Naive thymus-derived CD4-positive, alpha-beta T cell (primary cell): ENCODE measurements around the gene WNT7B. TPM values are rescaled to one million over a fixed set of nuclear protein-coding genes. Genes with fewer than 3 reads are reported as not detected.

Experiments used
- ATAC-seq: fragments of 150-1000 bp; cut with Tn5 transposase; 2 replicates; pipeline ENCODE4 v1.10.0; 2021; ENCODE audit warnings: mild to moderate bottlenecking, moderate library complexity
- CTCF ChIA-PET: fragments of 350-600 bp; sonication (Branson Sonifier 250); formaldehyde crosslinking; loops from one replicate; lab custom pipeline; 2021; ENCODE audit warnings: antibody characterized with exemption; lab: Charles Lee
- POLR2A ChIA-PET: fragments of 350-600 bp; sonication (Branson Sonifier 250); formaldehyde crosslinking; loops from one replicate; lab custom pipeline; 2021; ENCODE audit warnings: antibody characterized with exemption, inconsistent platforms; lab: Charles Lee
- DNase-seq, 9 donors: peaks; one replicate each; pipeline versions ENCODE4 v3.0.0 to v3.0.0-alpha.2; 2020 to 2022; ENCODE audit warnings: mixed read lengths in 1 of 9
- H3K27ac ChIP-seq: one replicate; pipeline ENCODE4 v1.7.0; 2013; ENCODE audit warnings: mild to moderate bottlenecking, low read depth, low read length, moderate library complexity
- H3K27me3 ChIP-seq, 2 donors: one replicate each; pipeline ENCODE4 v1.7.0; 2013; ENCODE audit warnings: low read length in 2 of 2, mild to moderate bottlenecking in 2 of 2, moderate library complexity in 2 of 2; ENCODE audit not compliant: control insufficient read depth in 2 of 2, insufficient read depth in 2 of 2
- H3K36me3 ChIP-seq, 3 experiments: 1 replicate in 2 of 3; 2 replicates in 1 of 3; pipeline ENCODE4 v1.7.0; 2013; ENCODE audit warnings: low read length in 3 of 3, mild to moderate bottlenecking in 3 of 3, moderate library complexity in 1 of 3; ENCODE audit not compliant: insufficient read depth in 3 of 3, control insufficient read depth in 2 of 3
- H3K4me1 ChIP-seq, 2 donors: one replicate each; pipeline ENCODE4 v1.7.0; 2013; ENCODE audit warnings: low read length in 2 of 2, mild to moderate bottlenecking in 2 of 2, moderate library complexity in 1 of 2; ENCODE audit not compliant: control insufficient read depth in 2 of 2, insufficient read depth in 2 of 2
- H3K4me3 ChIP-seq: 2 replicates; pipeline ENCODE4 v1.7.0; 2013; ENCODE audit warnings: mild to moderate bottlenecking, low read length
- H3K9me3 ChIP-seq, 3 experiments: 1 replicate in 2 of 3; 2 replicates in 1 of 3; pipeline ENCODE4 v1.7.0; 2013; ENCODE audit warnings: low read length in 3 of 3; ENCODE audit not compliant: control insufficient read depth in 2 of 3
- H3K27ac Mint-ChIP-seq, 9 donors: one replicate each; pipeline ENCODE4 v1.8.0; 2020 to 2022; ENCODE audit warnings: mixed read lengths in 9 of 9, mild to moderate bottlenecking in 8 of 9, moderate library complexity in 5 of 9, inconsistent platforms in 2 of 9
- H3K27me3 Mint-ChIP-seq, 5 donors: one replicate each; pipeline ENCODE4 v1.8.0; 2021 to 2022; ENCODE audit warnings: mixed read lengths in 5 of 5, mild to moderate bottlenecking in 1 of 5
- H3K36me3 Mint-ChIP-seq, 5 donors: one replicate each; pipeline ENCODE4 v1.8.0; 2020 to 2022; ENCODE audit warnings: mixed read lengths in 5 of 5, mild to moderate bottlenecking in 3 of 5, inconsistent platforms in 1 of 5
- H3K4me1 Mint-ChIP-seq, 7 donors: one replicate each; pipeline ENCODE4 v1.8.0; 2020 to 2022; ENCODE audit warnings: mixed read lengths in 7 of 7, mild to moderate bottlenecking in 3 of 7, inconsistent platforms in 1 of 7
- H3K4me3 Mint-ChIP-seq, 10 donors: one replicate each; pipeline ENCODE4 v1.8.0; 2020 to 2022; ENCODE audit warnings: mild to moderate bottlenecking in 10 of 10, mixed read lengths in 10 of 10, moderate library complexity in 6 of 10, inconsistent platforms in 2 of 10
- H3K9me3 Mint-ChIP-seq, 11 donors: one replicate each; pipeline ENCODE4 v1.8.0; 2020 to 2022; ENCODE audit warnings: mixed read lengths in 11 of 11, mild to moderate bottlenecking in 4 of 11, inconsistent platforms in 1 of 11, moderate library complexity in 1 of 11
- intact Hi-C, 2 donors: fragments of 100-400 bp; cut with micrococcal nuclease; formaldehyde crosslinking; loops; one replicate each; pipeline ENCODE4 v1.15.1; 2023
- polyA plus RNA-seq, 2 donors: library from polyadenylated mRNA; unstranded; fragments of 300-500 nt; fragmentation: Illumina TruSeq; gene quantifications; one replicate each; pipeline ENCODE4 v1.2.3, GENCODE V29; 2021
- total RNA-seq, 6 experiments: library from RNA in 5 of 6; stranded (reverse) in 5 of 6; gene quantifications; 1 replicate in 5 of 6; 2 replicates in 1 of 6; pipeline ENCODE4 v1.2.3 and lab custom pipeline; 2021 to 2026

WNT7B gene
- total and polyA plus RNA-seq, 7 experiments from 2014 or later = not detected

GRCh38 chr22:45904236-45904635, 72.7 kb downstream of the WNT7B start:
- H3K4me1 ChIP-seq = no peaks in the 10 kb centered on the region
- CTCF ChIA-PET = no interaction called here
- no peaks in the 10 kb centered on the region for H3K36me3 ChIP-seq
- H3K4me3 ChIP-seq = no peak overlapping the region
- ATAC-seq (no peak), DNase-seq (no peak)
- no peak overlapping the region for H3K27ac Mint-ChIP-seq
- H3K36me3 Mint-ChIP-seq = no peaks in the 10 kb centered on the region
- no peak overlapping the region for H3K4me3 Mint-ChIP-seq
- peaks cover 11 to 34% (median 19%) of the 10 kb centered on the region in 5 donors for H3K27me3 Mint-ChIP-seq
- H3K9me3 Mint-ChIP-seq = peaks cover 0 to 4% (median 0%) of the 10 kb centered on the region in 11 donors
- H3K9me3 ChIP-seq = no peaks in the 10 kb centered on the region
- intact Hi-C loops = no loop called here
- H3K4me1 Mint-ChIP-seq = peaks cover 0 to 3% (median 0%) of the 10 kb centered on the region in 7 donors
- POLR2A ChIA-PET = no interaction called here
- no peaks in the 10 kb centered on the region for H3K27me3 ChIP-seq
- no peak overlapping the region for H3K27ac ChIP-seq

- intact Hi-C loops = no loop called here
- Histone ChIP-seq H3K27me3 (no peaks in the 10 kb centered on the region), H3K4me1 (no peaks in the 10 kb centered on the region), H3K4me3 (no peak overlapping the region), H3K36me3 (no peaks in the 10 kb centered on the region), H3K9me3 (no peaks in the 10 kb centered on the region), H3K27ac (no peak overlapping the region)
- H3K4me3 Mint-ChIP-seq = no peak overlapping the region
- H3K27ac Mint-ChIP-seq = no peak overlapping the region
- ATAC-seq (peak; percentile 20), DNase-seq (no peak)
- ChIA-PET CTCF (no interaction called here), POLR2A (no interaction called here)
- peaks cover 0 to 3% (median 0%) of the 10 kb centered on the region in 7 donors for H3K4me1 Mint-ChIP-seq
- H3K36me3 Mint-ChIP-seq = no peaks in the 10 kb centered on the region
- H3K27me3 Mint-ChIP-seq = peaks cover 11 to 34% (median 19%) of the 10 kb centered on the region in 5 donors
- H3K9me3 Mint-ChIP-seq = peaks cover 0 to 4% (median 0%) of the 10 kb centered on the region in 11 donors
These were observed 73.4 kb downstream of the WNT7B start for GRCh38 chr22:45903355-45904135.

GRCh38 chr22:45897736-45898135, 79.2 kb downstream of the WNT7B start:
- intact Hi-C loops = no loop called here
- H3K9me3 ChIP-seq = no peaks in the 10 kb centered on the region
- DNase-seq = no peak
- H3K27ac Mint-ChIP-seq = no peak overlapping the region
- no peaks in the 10 kb centered on the region for H3K27me3 ChIP-seq
- H3K4me1 Mint-ChIP-seq = no peaks in the 10 kb centered on the region
- H3K9me3 Mint-ChIP-seq = peaks cover 0 to 4% (median 0%) of the 10 kb centered on the region in 11 donors
- ChIA-PET CTCF (no interaction called here), POLR2A (no interaction called here)
- no peak overlapping the region for H3K27ac ChIP-seq
- H3K4me3 ChIP-seq = no peak overlapping the region
- no peaks in the 10 kb centered on the region for H3K4me1 ChIP-seq
- peaks cover 2 to 34% (median 5%) of the 10 kb centered on the region in 5 donors for H3K27me3 Mint-ChIP-seq
- no peak for ATAC-seq
- H3K36me3 Mint-ChIP-seq = no peaks in the 10 kb centered on the region
- no peak overlapping the region for H3K4me3 Mint-ChIP-seq
- no peaks in the 10 kb centered on the region for H3K36me3 ChIP-seq

- H3K4me1 Mint-ChIP-seq = no peaks in the 10 kb centered on the region
- Histone ChIP-seq H3K4me3 (no peak overlapping the region), H3K9me3 (no peaks in the 10 kb centered on the region), H3K27ac (no peak overlapping the region), H3K36me3 (no peaks in the 10 kb centered on the region), H3K27me3 (no peaks in the 10 kb centered on the region), H3K4me1 (no peaks in the 10 kb centered on the region)
- peaks cover 0 to 4% (median 0%) of the 10 kb centered on the region in 11 donors for H3K9me3 Mint-ChIP-seq
- H3K4me3 Mint-ChIP-seq = no peak overlapping the region
- H3K27me3 Mint-ChIP-seq = peaks cover 0 to 29% (median 5%) of the 10 kb centered on the region in 5 donors
- ATAC-seq (no peak), DNase-seq (no peak)
- H3K27ac Mint-ChIP-seq = no peak overlapping the region
- H3K36me3 Mint-ChIP-seq = no peaks in the 10 kb centered on the region
- ChIA-PET POLR2A (no interaction called here), CTCF (no interaction called here)
- intact Hi-C loops = no loop called here
These were observed 79.9 kb downstream of the WNT7B start for GRCh38 chr22:45896964-45897538.

GRCh38 chr22:45896153-45896951, 80.6 kb downstream of the WNT7B start:
- Mint-ChIP-seq H3K4me3 (no peak overlapping the region), H3K27me3 (peaks cover 0 to 29% (median 5%) of the 10 kb centered on the region in 5 donors), H3K36me3 (no peaks in the 10 kb centered on the region), H3K9me3 (peaks cover 0 to 4% (median 0%) of the 10 kb centered on the region in 11 donors), H3K27ac (no peak overlapping the region), H3K4me1 (no peaks in the 10 kb centered on the region)
- POLR2A ChIA-PET = no interaction called here
- no peaks in the 10 kb centered on the region for H3K9me3 ChIP-seq
- H3K4me3 ChIP-seq = no peak overlapping the region
- H3K27ac ChIP-seq = no peak overlapping the region
- no peaks in the 10 kb centered on the region for H3K27me3 ChIP-seq
- ATAC-seq (no peak), DNase-seq (no peak)
- H3K36me3 ChIP-seq = no peaks in the 10 kb centered on the region
- intact Hi-C loops = no loop called here
- CTCF ChIA-PET = no interaction called here
- H3K4me1 ChIP-seq = no peaks in the 10 kb centered on the region

GRCh38 chr22:45895436-45896152, 81.4 kb downstream of the WNT7B start:
- Histone ChIP-seq H3K4me1 (no peaks in the 10 kb centered on the region), H3K27ac (no peak overlapping the region), H3K4me3 (no peak overlapping the region), H3K27me3 (no peaks in the 10 kb centered on the region), H3K9me3 (no peaks in the 10 kb centered on the region), H3K36me3 (no peaks in the 10 kb centered on the region)
- DNase-seq (no peak), ATAC-seq (no peak)
- Mint-ChIP-seq H3K9me3 (peaks cover 0 to 4% (median 0%) of the 10 kb centered on the region in 11 donors), H3K36me3 (no peaks in the 10 kb centered on the region), H3K4me3 (no peak overlapping the region), H3K4me1 (no peaks in the 10 kb centered on the region), H3K27ac (no peak overlapping the region), H3K27me3 (peaks cover 0 to 29% (median 5%) of the 10 kb centered on the region in 5 donors)
- ChIA-PET POLR2A (no interaction called here), CTCF (interaction anchor here (0.7 kb wide), 1 partner anchor 46 kb away, joined by 4 read pairs; no protein-coding TSS in a partner anchor)
- intact Hi-C loops = no loop called here
